ENCODE results near the gene ARCN1.

GRCh38 chr11:118565051-118565450 is 7.2 kb upstream of the ARCN1 start:
- TF ChIP-seq, protein P1, sequence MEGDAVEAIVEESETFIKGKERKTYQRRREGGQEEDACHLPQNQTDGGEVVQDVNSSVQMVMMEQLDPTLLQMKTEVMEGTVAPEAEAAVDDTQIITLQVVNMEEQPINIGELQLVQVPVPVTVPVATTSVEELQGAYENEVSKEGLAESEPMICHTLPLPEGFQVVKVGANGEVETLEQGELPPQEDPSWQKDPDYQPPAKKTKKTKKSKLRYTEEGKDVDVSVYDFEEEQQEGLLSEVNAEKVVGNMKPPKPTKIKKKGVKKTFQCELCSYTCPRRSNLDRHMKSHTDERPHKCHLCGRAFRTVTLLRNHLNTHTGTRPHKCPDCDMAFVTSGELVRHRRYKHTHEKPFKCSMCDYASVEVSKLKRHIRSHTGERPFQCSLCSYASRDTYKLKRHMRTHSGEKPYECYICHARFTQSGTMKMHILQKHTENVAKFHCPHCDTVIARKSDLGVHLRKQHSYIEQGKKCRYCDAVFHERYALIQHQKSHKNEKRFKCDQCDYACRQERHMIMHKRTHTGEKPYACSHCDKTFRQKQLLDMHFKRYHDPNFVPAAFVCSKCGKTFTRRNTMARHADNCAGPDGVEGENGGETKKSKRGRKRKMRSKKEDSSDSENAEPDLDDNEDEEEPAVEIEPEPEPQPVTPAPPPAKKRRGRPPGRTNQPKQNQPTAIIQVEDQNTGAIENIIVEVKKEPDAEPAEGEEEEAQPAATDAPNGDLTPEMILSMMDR (IDR thresholded peaks at IDR 0.05): no peak
- no peak for TF ChIP-seq POLR2A (IDR thresholded peaks at IDR 0.05)

Data from upper lobe of left lung (tissue), 4 donors.